Measurements from ENCODE around the gene BMP6.

- TF ChIP-seq CTCF (IDR thresholded peaks at IDR 0.05) = no peak
- TF ChIP-seq POLR2AphosphoS5 (IDR thresholded peaks at IDR 0.05; ENCODE audit: low read depth, low read length) = no peak
- no peak for TF ChIP-seq REST (IDR thresholded peaks at IDR 0.05; ENCODE audit: insufficient read depth in 1 of 2, low read depth in 2 of 2, low read length in 1 of 2)
- no peak for TF ChIP-seq TCF7L2 (IDR thresholded peaks at IDR 0.05; ENCODE audit: low read depth, low read length)
- no peak for TF ChIP-seq SIN3A (IDR thresholded peaks at IDR 0.05; ENCODE audit: borderline replicate concordance, insufficient read depth, low read depth, low read length)
Observed at GRCh38 chr6:7891078-7891872, 165.4 kb downstream of the BMP6 start.
